Loucy (cell line): Measurements from ENCODE around the gene CRISP3.

Source experiments
- EZH2phosphoT487 ChIP-seq: fragments of 200-600 bp; IDR thresholded peaks from 2 replicates; pipeline ENCODE4 v1.6.1; 2018; ENCODE audit warnings: antibody characterized with exemption, mild to moderate bottlenecking, moderate library complexity, borderline replicate concordance
- TF ChIP-seq, protein P1 (sequence below): fragments of 200-600 bp; sonication (generic); conservative IDR thresholded peaks from 2 replicates; pipeline ENCODE4 v1.5.1; 2014; ENCODE audit warnings: mild to moderate bottlenecking, antibody characterized with exemption, low read length

DNA sequence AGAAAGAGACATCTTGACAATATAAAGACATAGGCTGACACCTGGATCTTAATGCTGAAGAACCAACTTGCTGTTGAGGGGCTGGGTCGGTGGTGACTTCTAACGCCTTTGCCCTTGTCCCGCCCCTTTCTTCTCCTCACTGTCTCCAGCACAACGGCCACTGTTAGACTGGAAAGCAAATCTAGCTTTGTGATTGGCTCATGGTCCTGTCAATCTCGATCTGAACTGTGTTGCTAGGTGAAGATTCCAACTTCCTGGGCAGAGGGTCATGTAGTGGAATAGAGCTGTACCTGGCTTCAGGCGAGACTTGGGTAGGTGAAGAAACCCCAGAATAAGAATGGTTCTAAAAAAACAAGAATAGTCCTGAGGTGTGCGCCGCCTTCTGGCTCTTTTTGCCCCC, 43.0 kb upstream of the CRISP3 start, which contains the start of gene PGK2:
- no peak for TF ChIP-seq EZH2phosphoT487
- TF ChIP-seq, protein P1, sequence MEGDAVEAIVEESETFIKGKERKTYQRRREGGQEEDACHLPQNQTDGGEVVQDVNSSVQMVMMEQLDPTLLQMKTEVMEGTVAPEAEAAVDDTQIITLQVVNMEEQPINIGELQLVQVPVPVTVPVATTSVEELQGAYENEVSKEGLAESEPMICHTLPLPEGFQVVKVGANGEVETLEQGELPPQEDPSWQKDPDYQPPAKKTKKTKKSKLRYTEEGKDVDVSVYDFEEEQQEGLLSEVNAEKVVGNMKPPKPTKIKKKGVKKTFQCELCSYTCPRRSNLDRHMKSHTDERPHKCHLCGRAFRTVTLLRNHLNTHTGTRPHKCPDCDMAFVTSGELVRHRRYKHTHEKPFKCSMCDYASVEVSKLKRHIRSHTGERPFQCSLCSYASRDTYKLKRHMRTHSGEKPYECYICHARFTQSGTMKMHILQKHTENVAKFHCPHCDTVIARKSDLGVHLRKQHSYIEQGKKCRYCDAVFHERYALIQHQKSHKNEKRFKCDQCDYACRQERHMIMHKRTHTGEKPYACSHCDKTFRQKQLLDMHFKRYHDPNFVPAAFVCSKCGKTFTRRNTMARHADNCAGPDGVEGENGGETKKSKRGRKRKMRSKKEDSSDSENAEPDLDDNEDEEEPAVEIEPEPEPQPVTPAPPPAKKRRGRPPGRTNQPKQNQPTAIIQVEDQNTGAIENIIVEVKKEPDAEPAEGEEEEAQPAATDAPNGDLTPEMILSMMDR, result no peak
